ENCODE results near the gene CLSTN1.

The CLSTN1 gene

GRCh38 chr1:9700340-9700739, 123.4 kb downstream of the CLSTN1 start:
- no peak for TF ChIP-seq CTCF (IDR thresholded peaks at IDR 0.05)
- DNase-seq (ENCODE audit: low spot score) = no peak
- no peak overlapping the region for H3K4me3 ChIP-seq

DNA sequence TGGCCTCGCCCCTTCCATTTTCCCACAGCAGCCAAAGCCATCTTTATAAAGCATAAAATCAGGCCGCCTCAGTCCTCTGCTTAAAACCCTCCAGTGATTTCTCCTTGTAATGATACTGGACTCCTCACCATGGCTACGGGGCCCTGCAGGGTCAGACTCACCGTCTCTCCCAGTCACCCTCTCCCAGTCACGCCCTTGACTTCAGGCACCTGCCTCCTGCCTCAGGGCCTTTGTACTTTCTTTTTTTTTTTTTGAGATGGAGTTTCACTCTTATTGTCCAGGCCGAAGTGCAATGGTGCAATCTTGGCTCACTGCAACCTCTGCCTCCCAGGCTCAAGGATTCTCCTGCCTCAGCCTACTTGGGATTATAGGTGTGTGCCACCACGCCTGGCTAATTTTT, 124.4 kb downstream of the CLSTN1 start:
- Histone ChIP-seq H3K27ac (no peak overlapping the region), H3K4me3 (no peak overlapping the region)
- no peak for DNase-seq (ENCODE audit: low spot score)
- TF ChIP-seq CTCF (IDR thresholded peaks at IDR 0.05) = no peak

More at GRCh38 chr1:9700340-9700739, 123.4 kb downstream of the CLSTN1 start:
- H3K27ac ChIP-seq = no peak overlapping the region

DNA sequence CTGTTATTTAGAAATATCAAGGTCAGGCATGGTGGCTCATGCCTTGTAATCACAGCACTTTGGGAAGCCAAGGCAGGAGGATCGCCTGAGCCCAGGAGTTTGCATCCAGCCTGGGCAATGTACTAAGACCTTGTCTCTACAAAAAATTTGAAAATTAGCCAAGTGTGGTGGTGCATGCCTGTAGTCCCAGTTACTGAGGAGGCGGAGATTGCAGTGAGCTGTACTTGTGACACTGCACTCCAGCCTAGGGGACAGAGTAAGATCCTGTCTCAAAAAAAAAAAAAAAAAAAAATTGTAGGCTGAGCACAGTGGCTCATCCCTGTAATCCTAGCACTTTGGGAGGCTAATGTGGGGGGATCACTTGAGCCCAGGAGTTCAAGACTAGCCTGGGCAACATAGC, 127.0 kb downstream of the CLSTN1 start:
- Histone ChIP-seq H3K27ac (no peak overlapping the region), H3K4me3 (no peak overlapping the region)
- no peak for TF ChIP-seq CTCF (IDR thresholded peaks at IDR 0.05)
- no peak for DNase-seq (ENCODE audit: low spot score)

- no peak for TF ChIP-seq CTCF (IDR thresholded peaks at IDR 0.05)
- H3K27ac ChIP-seq = no peak overlapping the region
- DNase-seq (ENCODE audit: low spot score) = no peak
These were observed 132.1 kb downstream of the CLSTN1 start for GRCh38 chr1:9691691-9692090.

GRCh38 chr1:9691108-9691445, 132.7 kb downstream of the CLSTN1 start:
- no peak for DNase-seq (ENCODE audit: low spot score)
- Histone ChIP-seq H3K4me3 (no peak overlapping the region), H3K27ac (no peak overlapping the region)
- no peak for TF ChIP-seq CTCF (IDR thresholded peaks at IDR 0.05)

More at GRCh38 chr1:9691691-9692090, 132.1 kb downstream of the CLSTN1 start:
- H3K4me3 ChIP-seq = no peak overlapping the region

DNA sequence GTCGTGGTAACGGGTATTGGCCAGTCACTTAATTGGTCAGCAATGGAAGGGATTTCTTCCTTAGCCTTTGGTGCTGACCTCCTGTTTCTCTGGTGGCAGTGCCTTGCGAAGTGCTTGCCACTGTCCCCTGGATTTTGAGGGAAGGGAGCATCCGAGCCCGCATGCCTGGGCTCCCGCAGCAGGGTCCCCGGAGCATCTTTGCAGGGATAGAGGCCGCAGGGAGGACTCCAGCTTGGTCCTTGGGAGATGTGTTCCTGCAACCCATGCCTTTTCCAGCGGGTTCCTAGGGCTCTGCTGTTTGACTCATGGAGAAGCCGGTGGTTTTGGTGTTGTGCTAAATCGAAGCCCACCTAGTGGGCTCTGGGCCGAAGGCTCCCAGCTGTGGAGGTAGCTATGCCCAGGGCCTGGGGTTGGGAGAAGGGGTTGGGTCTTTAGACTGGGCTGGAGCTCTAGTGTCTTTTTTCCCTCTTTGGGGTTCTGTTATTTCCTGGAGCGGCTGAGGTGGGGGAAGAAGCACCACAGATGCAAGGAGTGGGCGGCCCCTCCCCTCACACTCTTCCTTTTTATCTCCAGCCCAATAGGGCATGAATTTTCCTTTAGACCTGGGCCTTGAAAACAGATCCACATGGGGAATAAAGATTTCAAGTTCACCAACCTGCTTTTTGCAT, 133.2 kb downstream of the CLSTN1 start:
- no peak for TF ChIP-seq CTCF (IDR thresholded peaks at IDR 0.05)
- H3K4me3 ChIP-seq = peak overlapping the region; percentile 88
- no peak for DNase-seq (ENCODE audit: low spot score)
- H3K27ac ChIP-seq = peak overlapping the region in 1 of 2 donors; percentile 78

GRCh38 chr1:9689971-9690381, 133.8 kb downstream of the CLSTN1 start:
- TF ChIP-seq CTCF (IDR thresholded peaks at IDR 0.05) = no peak
- H3K27ac ChIP-seq = peak overlapping the region; percentile 74 to 78
- no peak for DNase-seq (ENCODE audit: low spot score)

More at GRCh38 chr1:9689971-9690381, 133.8 kb downstream of the CLSTN1 start:
- H3K4me3 ChIP-seq = peak overlapping the region; percentile 88

Data from coronary artery (tissue), 2 donors.